Ureter (tissue), 1 donor: ENCODE data around the gene DYTN. TPM values are rescaled to one million over a fixed set of nuclear protein-coding genes. Genes with fewer than 3 reads are reported as not detected.
"Not testable (repeated sequence)": the region's sequence is repeated elsewhere in the genome, so short reads cannot be mapped to it uniquely, and the experiment has no call there.

Experiments used
- DNase-seq: peaks from one replicate; pipeline ENCODE4 v3.0.0-alpha.2; 2020; ENCODE audit warnings: low spot score
- total RNA-seq: library from RNA; stranded (reverse); gene quantifications from one replicate; pipeline ENCODE4 v1.2.4, GENCODE V29; 2023
- donor health status: DM: yes; HTN: yes; CAD: no.

DYTN gene, protein sequence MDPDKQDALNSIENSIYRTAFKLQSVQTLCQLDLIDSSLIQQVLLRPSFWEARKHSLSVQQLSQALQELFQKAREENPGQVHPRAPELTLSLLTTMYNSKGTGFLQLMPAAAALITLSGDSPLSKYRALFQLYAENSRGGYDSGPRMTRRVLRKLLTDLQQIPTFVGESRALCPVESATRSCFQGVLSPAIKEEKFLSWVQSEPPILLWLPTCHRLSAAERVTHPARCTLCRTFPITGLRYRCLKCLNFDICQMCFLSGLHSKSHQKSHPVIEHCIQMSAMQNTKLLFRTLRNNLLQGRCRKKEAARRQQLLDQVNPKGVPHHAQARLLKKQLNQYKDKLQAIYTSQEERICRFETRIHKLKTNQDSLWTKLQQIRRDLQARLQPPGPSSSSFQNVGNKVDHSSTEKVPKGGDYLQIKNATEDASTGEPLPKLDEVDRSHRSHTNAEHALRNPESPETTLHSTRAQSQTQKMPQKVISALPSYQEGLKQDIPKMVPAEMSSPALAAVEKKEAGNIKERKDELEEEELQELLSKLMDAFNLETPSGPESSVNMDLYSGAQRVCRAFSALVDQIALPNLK
- not detected for total RNA-seq

DNA sequence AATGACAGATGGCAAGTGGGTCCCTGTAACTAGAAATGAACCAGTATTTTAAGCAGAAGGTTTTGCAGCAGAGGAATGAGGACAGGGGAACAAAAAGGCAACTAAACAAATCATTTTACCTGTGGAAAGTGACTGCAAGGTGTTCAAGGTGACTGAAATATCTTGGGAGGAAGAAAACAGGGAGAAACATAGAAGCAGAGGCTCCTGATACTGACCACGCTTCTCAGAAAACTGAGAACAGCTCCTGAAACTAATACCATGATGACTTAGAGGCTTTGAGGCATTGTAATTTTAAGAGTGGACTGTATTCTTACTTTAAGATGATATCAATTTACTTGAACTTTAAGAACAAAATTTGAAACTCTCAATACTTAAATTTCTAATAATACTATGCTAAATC, at the start of gene DYTN:
TSS of gene DYTN (minus strand) at position 101 of the 400 bp plus-strand sequence. CDS start 117 bp downstream, outside the sequence.
- DNase-seq, result no peak

DNA sequence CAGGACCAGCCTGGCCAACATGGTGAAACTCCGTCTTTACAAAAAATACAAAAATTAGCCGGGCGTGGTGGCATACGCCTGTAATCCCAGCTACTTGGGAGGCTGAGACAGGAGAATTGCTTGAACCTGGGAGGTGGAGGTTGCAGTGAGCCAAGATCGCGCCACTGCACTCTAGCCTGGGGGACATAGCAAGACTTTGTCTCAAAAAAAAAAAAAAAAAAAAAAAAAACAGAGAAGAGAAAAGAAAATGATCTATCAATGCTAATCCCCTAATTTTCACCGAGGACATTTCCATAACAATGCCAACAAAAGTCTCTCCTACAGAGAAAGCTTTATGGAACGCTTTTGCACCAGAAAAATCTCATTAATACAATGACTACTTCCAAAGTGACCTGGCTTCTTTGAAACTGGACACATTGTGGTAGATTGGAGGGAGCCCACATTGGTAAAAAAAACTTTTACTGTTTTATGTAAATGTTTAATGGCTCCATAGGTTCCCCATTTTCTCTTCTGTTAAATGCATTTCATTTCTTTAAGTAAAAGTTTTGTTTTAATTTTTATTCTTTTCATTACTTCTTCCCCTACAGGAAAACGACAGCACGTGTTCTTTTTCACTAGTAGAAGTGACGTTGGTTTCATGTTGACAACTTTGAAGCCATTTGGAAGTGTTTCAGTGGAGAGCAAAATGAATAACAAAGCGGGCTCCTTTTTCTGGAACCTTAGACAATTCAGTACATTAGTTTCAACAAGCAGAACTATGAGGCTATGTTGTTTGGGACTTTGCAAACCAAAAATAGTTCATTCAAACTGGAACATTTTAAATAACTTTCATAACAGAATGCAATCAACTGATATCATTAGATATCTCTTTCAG, 48.1 kb upstream of the DYTN start:
- no peak for DNase-seq

DNA sequence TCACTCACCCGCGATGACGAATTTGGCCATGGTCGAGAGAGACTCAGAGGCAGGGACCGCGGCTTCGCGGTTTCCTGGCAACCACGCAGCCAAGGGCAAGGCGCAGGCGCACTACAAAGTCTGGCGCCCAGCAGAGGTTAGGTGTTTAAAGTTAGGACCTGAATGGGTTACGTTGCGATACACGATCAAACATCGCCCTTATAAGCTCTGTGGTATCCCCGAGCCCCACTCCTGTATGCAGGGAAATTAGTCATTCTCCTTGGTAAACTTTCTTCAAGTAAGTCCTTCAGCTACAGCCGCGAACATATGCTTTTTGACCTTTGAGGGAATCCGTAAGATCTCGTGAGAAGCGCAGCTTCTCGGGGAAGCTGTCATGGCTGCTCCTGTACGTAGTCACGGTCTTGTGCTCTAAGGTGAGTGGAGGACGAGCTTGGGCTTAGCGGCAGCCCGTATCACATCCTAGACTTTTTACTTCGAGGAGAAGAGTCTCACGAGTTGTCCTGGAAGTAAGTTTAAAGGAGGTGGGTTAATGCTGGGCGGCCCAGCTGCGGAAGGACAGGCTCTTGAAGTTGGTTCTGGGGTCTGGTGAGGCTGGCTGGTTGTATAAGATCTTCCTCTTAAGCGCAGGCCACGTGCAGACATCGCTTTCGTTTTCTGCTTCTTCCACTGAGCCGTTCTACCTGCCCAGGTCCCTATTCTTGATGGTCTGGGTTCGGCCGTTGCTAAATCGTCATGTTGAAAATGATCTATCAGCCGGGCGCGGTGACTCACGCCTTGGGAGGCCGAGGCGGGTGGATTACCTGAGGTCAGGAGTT, 47.3 kb upstream of the DYTN start, which contains the start of the genes FASTKD2 and MDH1B:
TSS of gene FASTKD2 (plus strand) at position 365 of the 815 bp plus-strand sequence. CDS start 1,088 bp downstream, outside the sequence.
TSS of gene MDH1B (minus strand) at position 87 of the 815 bp plus-strand sequence. CDS start at position 30, 57 bp downstream.
- DNase-seq, result peak; percentile 82

DNA sequence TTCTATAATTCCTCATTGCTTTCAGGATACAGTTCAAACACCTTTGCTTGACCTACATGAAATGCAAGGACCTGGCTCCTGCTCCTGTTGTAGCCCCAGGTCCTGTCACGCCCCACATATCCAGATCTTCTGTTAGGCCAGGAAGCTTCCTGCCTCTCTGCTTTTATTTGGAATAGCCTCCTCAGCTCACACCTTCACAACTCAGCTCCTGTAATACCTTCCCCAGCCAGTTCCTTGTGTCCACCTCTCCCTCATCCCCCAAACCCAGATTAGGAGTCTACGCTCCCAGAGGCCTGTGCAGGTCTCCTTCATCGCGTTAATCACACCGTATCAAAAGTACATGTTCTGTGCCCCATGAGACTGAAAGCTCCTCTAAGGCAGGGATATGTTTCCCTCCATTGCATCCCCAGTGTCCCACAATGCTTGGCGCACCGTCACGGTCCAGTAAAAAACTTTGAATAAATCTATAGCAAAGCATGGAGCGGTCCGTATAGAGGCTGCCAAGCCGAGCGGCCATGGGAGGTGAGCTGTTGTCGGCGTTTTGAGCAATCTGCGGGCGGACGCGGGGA, 46.6 kb upstream of the DYTN start:
- DNase-seq, result no peak

DNA sequence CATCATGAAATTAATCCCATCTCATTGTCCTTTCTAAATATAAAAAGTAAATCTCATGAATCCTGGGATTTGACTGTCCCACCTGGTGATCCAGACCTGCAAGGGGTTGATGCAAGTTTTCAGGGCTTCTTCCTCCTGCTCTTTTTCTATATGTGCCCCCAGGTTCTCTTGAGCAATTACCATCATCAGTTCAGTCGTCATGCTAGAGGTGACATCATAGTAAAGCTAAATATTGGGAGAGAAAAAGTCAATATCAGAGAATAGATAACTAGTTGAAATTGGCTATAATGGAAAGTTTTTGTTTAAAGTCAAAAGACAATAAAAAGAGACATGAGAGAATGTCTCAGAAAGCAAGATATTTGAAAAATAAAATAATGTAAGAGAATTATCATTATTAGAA, 38.6 kb upstream of the DYTN start:
- DNase-seq, result no peak

DNA sequence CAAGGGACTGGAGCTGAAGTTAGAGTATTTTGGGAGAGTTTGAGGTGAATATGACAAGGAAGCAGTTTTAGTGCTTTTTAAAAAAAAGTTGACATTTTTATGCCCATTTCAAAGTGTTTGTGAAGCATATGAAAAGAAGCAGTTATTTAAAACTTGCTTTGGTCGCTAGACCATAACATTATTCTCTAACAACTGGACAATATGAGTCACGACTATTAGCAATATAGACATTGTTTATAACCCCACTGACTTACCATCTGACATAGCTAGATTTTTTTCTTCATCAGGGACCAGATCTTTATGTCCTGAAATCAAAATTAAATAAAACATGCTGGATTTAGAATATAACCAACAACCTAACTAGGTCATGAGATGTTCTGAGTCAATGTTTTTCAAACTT, 22.6 kb upstream of the DYTN start:
- no peak for DNase-seq

DNA sequence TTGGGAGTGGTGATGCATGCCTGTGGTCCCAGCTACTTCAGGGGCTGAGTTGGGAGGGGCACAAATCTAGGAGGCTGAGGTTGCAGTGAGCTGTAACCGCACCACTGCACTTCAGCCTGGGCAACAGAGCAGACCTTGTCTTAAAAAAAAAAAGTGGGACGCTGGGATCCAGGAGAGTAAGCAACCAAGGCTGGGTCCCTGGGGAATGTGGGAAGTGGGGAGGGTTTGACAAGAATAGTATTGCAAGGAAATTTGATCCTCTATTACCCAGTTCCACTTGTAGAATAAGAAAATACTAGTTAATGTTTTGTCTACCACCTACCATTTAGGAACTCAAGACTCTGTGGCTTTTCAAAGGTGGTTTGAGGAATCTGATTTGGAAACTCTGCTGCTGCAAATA, 21.1 kb upstream of the DYTN start:
- DNase-seq, result no peak

DNA sequence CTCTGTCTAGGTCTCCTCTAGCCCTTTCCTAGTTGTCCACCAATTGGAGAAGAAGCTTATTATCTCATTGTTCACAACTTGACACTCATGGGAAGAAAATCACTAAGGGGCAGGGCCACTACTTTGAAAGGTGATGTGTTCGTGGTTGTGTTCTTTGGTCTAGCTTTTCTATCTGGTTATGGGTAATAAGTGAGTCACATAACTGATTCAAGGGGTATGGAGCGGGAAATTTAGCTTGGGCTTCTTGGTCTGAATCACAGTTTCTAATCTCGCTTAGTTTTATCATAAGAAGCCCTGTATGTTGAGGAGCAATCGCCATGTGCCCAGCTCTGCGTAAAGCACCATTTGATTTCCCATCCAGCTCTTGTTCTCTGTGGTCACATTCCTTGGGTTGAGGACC, 18.7 kb upstream of the DYTN start:
- DNase-seq, result no peak

DNA sequence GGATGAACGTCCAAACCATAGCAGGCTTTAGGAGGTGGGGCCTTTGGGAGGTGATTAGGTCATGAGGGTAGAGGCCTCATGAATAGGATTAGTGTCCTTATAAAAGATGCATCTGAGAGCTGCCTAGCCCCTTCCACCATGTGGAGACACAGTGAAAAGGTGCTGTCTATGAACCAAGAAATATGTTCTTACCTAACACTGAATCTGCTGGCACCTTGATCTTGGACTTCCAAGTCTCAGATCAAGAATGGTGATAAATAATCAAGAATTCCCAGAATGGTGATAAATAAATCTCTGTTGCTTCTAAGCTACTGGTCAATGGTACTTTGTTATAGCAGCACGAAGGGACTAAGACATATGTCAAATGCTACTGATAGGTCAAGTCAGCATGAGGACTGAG, 15.1 kb upstream of the DYTN start:
- no peak for DNase-seq

DNA sequence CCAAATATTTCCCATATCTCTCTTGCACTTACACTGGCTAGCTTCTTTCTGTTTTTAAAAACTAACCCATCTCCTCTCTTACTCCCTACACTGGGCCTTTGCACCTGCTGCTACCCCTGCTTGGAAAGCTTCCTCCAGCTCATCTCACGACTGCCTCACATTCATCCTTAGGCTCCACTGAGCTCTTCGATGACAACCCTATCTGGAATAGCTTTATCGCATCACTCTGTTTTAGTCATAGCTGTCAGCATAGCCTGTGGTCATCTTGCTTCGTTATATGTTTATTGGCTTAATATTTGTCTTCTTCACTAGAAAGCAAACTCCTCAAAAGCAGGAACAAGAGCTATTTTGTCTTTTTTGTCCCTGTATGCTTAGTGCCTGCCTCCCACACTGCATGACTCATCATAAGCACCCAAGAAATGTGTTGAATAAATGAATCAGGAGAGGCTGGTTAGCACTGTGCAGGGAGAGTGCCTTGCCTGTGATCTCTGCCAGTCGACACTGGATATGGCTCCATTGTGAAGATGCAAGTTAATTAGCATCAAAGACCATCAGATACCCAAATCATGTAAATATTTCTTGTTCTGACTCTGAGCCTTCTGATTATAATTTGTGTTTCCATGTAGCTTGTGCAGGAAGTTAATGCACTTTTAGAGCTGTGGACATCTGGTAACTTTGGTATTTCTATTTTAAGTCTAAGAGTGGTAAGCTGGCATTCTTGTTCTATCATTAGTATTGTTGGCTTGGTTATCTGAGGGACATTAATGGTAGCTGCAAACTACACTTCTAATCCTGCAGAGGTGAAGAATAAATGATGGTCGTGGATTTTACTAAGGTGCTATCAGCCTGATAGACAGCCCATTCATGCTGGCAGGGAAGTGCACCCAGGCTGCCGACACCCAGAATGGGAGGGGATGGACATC, 10.3 kb upstream of the DYTN start:
- no peak for DNase-seq

DNA sequence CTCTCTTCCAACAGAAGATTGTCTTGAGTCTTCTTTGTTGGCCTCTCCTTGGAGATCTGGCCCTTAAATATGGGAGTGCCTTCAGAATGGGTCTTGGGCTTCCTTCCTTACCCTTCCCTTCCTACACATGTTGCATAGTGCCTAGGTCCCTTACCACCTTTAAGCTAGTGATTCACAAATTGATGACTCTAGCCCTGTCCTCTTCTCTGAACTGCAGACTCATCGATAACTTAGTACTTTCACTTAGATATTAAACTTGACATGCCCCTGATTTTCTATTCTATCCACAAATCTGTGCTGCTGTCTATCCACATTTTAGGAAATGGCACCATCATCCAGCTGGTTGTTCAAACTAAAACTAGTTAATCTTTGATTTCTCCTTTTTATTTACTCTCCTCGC, 9.1 kb upstream of the DYTN start:
- DNase-seq, result no peak

DNA sequence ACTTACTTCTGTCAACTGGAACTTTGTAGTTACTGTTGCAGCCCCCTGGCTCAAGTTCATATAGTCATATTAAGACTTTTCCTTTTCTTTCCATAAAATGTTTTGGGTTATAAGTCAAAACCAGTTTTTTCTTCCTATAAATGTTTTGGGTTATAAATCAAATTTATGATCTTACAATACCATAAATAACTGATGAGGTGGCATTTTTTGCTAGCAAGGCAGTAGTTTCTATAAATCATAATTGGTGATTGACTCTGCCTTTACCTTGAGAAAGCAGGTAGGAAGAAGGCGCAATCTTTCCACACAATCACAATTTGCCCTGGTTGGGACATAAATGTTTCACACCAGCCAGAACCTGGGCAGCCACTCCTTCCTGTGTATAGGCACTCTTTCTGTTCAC, 5.1 kb upstream of the DYTN start:
- DNase-seq, result no peak

DNA sequence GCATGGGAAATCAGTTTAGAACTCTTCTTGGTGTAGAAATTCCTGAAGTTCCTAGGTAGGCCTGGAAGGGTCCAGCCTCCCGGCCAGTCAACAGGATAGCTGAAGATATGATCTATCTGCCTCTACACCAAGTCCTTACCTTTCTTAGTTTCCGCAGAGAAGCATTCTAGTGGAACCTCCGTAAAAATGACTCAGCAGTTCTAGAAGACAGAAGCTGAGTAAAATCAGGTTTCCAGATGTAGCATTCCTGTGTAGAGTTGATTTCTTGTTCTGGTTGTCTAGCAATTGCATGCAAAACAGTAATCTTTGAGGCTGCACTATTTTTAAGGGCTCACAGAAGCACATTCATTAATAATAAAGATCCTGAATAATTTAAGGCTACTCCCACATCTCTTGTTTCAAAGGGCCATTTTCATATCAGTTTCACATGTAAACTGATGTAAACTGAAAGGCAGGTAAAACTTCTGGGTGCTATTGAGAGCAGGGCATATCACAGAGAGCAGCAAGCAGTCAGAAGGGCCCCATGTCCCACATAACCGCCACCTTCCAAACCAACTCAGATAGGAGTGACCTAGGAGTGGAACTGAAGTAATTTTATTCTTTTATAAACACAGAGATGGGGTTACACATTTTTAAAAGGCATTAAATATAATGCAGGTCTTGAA, 3.2 kb upstream of the DYTN start:
- DNase-seq, result no peak

DNA sequence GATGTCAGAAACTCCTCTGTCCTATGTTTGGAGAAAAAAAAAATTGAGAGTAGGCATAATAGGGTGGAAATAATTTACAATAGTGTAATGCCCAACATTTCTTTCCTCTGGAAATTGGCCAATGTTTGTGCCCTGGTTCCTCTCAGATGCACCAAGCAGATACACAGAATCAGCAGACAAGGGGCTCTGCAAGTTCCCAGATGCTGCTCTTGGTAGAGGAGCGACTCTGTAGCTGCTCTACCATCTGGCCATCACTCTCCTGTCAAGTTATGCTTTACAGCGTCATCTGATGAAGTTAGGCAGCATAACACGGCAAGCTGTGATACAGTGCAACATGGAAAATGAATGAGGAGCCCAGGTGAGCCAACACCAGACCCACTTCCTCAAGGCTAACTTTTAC, 1.6 kb downstream of the DYTN start:
- DNase-seq, result no peak

DNA sequence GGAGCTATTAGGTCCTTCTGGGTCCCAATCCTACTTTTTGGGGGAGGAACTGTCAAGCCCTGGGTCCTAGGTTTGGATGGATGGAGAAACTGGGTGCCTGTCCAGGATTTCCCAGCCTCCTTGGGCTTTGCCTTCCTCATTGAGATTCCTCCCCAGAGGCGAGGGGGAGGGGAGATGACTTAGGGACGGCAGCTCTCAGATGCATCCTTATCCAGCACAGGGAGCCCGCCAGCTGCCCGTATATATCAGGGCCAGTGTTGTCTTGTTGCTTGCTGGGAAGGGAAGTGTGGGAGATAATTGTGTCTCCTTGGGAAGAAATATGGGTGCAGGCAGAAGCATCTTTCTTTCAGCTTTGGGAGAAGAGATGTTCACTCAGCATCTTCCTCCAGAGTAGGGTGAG, 3.0 kb downstream of the DYTN start:
- DNase-seq, result not testable (repeated sequence)

DNA sequence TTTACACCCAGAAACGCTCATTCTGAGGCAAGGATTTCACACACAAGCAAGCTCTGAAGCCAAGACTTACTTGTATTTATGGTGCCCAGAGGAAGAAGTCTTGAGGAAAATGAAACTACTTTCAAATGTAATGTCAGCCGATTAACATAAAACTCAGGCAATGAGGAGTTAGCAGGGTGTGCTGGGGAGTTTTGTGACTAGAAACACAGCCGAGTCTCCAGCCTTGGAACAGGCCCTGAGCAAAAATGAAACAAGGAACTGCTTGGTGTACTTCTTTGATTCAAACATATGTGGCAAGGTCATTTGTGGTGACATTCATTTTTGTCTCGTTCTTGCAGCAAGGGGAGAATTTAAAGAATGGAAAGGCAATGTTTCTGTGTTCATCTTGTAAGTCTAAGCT, 4.5 kb downstream of the DYTN start:
- no peak for DNase-seq

DNA sequence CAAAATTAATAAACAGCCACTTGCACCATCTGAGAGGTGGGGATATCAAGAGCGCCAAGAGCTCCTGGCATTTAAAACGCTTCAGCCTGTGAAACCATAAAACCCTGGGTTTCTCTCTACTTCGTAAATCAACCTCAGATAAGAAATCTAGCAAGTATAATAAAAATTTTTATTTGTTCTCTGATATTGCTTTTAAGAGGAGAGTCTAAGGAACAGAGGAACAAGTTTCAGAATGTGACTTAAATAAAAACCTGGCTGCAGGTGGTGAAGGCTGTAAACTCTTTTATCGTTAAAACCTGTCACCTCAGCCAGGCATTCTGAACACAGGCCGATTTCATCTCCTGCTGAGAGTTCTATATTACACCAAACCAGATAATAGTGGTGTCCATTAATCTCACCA, 9.9 kb downstream of the DYTN start:
- DNase-seq, result no peak

DNA sequence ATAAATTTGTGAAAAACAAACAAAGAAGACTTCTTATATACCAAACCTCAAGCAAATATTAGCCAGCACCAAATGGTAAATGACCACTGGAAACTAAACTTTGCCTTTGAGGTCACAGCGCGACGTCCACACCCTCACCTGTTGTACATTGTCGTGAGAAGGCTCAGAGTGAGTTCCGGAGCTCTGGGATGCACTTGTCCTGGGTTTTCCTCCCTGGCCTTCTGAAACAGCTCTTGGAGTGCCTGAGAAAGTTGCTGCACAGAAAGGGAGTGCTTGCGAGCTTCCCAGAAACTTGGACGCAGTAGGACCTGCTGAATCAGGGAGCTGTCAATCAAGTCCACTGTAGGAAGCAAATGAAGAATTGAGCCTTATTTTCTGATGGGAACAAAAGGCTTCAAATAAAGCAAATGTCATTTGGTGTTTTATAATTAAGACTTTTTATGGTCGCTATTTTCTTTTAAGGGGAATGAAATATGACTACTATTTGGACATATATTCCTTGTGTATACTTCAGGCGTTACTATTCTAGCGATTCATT, 11.0 kb downstream of the DYTN start:
- DNase-seq, result no peak

DNA sequence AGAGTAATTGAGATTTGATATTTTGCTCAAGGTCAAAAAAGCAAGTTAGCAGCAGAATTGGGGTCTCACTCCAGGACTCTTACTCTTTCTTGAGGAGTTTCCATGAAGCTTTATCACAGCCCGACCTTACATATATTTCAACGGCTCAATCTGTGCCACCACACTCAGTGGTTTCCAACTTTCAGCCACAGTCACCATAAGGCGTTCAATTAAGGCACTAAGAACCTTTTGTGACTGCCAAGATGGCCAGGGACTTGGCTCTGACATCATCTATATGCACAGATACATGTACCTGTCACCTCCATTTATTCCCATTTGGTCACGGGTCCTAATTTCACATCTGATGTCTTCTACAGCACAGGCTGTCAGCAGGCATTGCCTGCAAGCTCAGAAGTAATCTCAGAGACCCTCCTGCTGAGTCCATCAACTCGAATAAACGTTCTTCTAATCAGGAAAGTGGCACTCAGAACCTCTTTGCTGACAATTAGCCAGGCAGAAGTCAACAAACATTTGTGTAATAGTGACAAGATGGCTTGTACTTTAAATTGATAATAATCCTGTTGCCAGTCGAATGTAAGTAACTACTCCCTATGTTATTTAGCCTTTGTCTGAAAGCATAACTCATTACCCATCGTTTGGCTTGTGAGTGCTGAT, 16.1 kb downstream of the DYTN start:
- no peak for DNase-seq
